HepG2 (cell line): ENCODE data around the gene NEIL1. TPM values are rescaled to one million over a fixed set of nuclear protein-coding genes. Genes with fewer than 3 reads are reported as not detected.

Source experiments
- FOXK1 ChIP-seq: sonication (generic); formaldehyde crosslinking; IDR thresholded peaks from 2 replicates; pipeline ENCODE4 v1.4.0; 2020; ENCODE audit warnings: low read depth, missing genetic modification reagents, borderline replicate concordance
- JUND ChIP-seq: sonication (generic); formaldehyde crosslinking; IDR thresholded peaks from 2 replicates; pipeline ENCODE4 v1.8.0; 2022; ENCODE audit warnings: mild to moderate bottlenecking, missing genetic modification reagents
- KLF9 ChIP-seq: IDR thresholded peaks from 2 replicates; pipeline ENCODE4 v1.6.1; 2016; ENCODE audit warnings: low read depth
- NFATC3 ChIP-seq: sonication (generic); formaldehyde crosslinking; IDR thresholded peaks from 2 replicates; pipeline ENCODE4 v1.5.1; 2020; ENCODE audit warnings: mild to moderate bottlenecking, missing genetic modification reagents
- PRDM10 ChIP-seq: sonication (generic); formaldehyde crosslinking; IDR thresholded peaks from 2 replicates; pipeline ENCODE4 v1.4.0; 2020; ENCODE audit warnings: low read depth, missing genetic modification reagents
- SAP130 ChIP-seq: IDR thresholded peaks from 2 replicates; pipeline ENCODE4 v1.6.1; 2016; ENCODE audit warnings: low read depth
- TSC22D2 ChIP-seq: sonication (generic); formaldehyde crosslinking; IDR thresholded peaks from 2 replicates; pipeline ENCODE4 v1.5.1; 2020; ENCODE audit warnings: missing genetic modification reagents, mild to moderate bottlenecking, borderline replicate concordance
- ZMAT5 ChIP-seq: sonication (generic); formaldehyde crosslinking; IDR thresholded peaks from 2 replicates; pipeline ENCODE4 v1.5.0; 2020; ENCODE audit warnings: mild to moderate bottlenecking, low read depth, missing genetic modification reagents, borderline replicate concordance
- ZNF205 ChIP-seq: IDR thresholded peaks from 2 replicates; pipeline ENCODE4 v1.6.1; 2018; ENCODE audit warnings: missing biosample characterization, missing genetic modification reagents
- ZNF256 ChIP-seq: sonication (generic); formaldehyde crosslinking; conservative IDR thresholded peaks from 2 replicates; pipeline ENCODE4 v1.4.0; 2020; ENCODE audit warnings: missing genetic modification reagents
- ZNF33A ChIP-seq: sonication (generic); formaldehyde crosslinking; IDR thresholded peaks from 2 replicates; pipeline ENCODE4 v1.5.1; 2020; ENCODE audit warnings: missing genetic modification reagents, mild to moderate bottlenecking, moderate library complexity, borderline replicate concordance
- ZNF556 ChIP-seq: sonication (generic); formaldehyde crosslinking; IDR thresholded peaks from 2 replicates; pipeline ENCODE4 v1.4.0; 2020; ENCODE audit warnings: mild to moderate bottlenecking, missing genetic modification reagents, borderline replicate concordance
- ZNF670 ChIP-seq: sonication (generic); formaldehyde crosslinking; IDR thresholded peaks from 2 replicates; pipeline ENCODE4 v1.8.0; 2022; ENCODE audit warnings: mild to moderate bottlenecking, missing genetic modification reagents, borderline replicate concordance
- ZNF749 ChIP-seq: sonication (generic); formaldehyde crosslinking; IDR thresholded peaks from 2 replicates; pipeline ENCODE4 v1.8.0; 2022; ENCODE audit warnings: mild to moderate bottlenecking, missing genetic modification reagents, moderate library complexity, borderline replicate concordance
- ZNF770 ChIP-seq: sonication (generic); formaldehyde crosslinking; IDR thresholded peaks from 2 replicates; pipeline ENCODE4 v1.5.0; 2020; ENCODE audit warnings: mild to moderate bottlenecking, missing genetic modification reagents
- ZNF800 ChIP-seq: sonication (generic); formaldehyde crosslinking; IDR thresholded peaks from 2 replicates; pipeline ENCODE4 v1.4.0; 2020; ENCODE audit warnings: missing genetic modification reagents
- ZSCAN20 ChIP-seq: sonication (generic); formaldehyde crosslinking; IDR thresholded peaks from 2 replicates; pipeline ENCODE4 v1.4.0; 2020; ENCODE audit warnings: missing genetic modification reagents, mild to moderate bottlenecking, borderline replicate concordance
- polyA plus RNA-seq, 8 experiments: library from polyadenylated mRNA; depleted of rRNA in 3 of 8; stranded (reverse) in 7 of 8; unstranded in 1 of 8; fragments of >200 nt; fragmentation: Illumina TruSeq in 4 of 8; extraction: Trizol in 4 of 8; gene quantifications; 2 replicates each; pipeline versions ENCODE4 v1.2.1 to v1.2.3, GENCODE V29; 2011 to 2016; ENCODE audit warnings: low read depth in 4 of 8, missing spikeins in 1 of 8, mixed read lengths in 1 of 8; ENCODE audit not compliant: insufficient read depth in 1 of 8
- total RNA-seq, 5 experiments: library from RNA; depleted of rRNA; stranded (reverse); fragments of >200 nt; fragmentation: Illumina TruSeq; extraction: Trizol; gene quantifications; 2 replicates each; pipeline ENCODE4 v1.2.3, GENCODE V29; 2016; ENCODE audit warnings: low read depth in 1 of 5

NEIL1 gene
- total and polyA plus RNA-seq, 2 of the 13 experiments (the other 11 are each of a cell fraction or from before 2014, with no cell fraction given): 10.4 to 15.5 TPM

GRCh38 chr15:75335705-75336355, 11.0 kb upstream of the NEIL1 start, which contains the start of gene COMMD4 (continued):
- TF ChIP-seq PRDM10 (CRISPR knock-in tag) (no peak), NFATC3 (CRISPR knock-in tag) (no peak), ZNF770 (CRISPR knock-in tag) (no peak), TSC22D2 (peak; percentile 82; the same call in 1 of the 2 replicates), KLF9 (0 out of 2 replicates have a peak, but pooled peaks have one; percentile 23), ZNF256 (CRISPR knock-in tag) (0 out of 2 replicates have a peak, but pooled peaks have one; percentile 30), ZNF800 (CRISPR knock-in tag) (no peak), JUND (CRISPR knock-in tag) (no peak), ZMAT5 (CRISPR knock-in tag) (no peak), ZNF556 (CRISPR knock-in tag) (peak; percentile 95), ZNF33A (CRISPR knock-in tag) (no peak), ZSCAN20 (no peak), SAP130 (CRISPR knock-in tag) (peak; percentile 100), ZNF205 (CRISPR knock-in tag) (peak; percentile 82; the same call in 1 of the 2 replicates), ZNF749 (CRISPR knock-in tag) (peak; percentile 90; the same call in 1 of the 2 replicates), ZNF670 (CRISPR knock-in tag) (peak; percentile 69; the same call in 1 of the 2 replicates), FOXK1 (CRISPR knock-in tag) (peak; percentile 83)
